OCI-M2 (cell line): ENCODE measurements around the gene TAC3.
A peak's percentile ranks its signal among the peaks of the same experiment; 100 is the strongest.
"Not testable (repeated sequence)": the region's sequence is repeated elsewhere in the genome, so short reads cannot be mapped to it uniquely, and the experiment has no call there.

Source experiments
- DNase-seq: peaks from one replicate; lab custom pipeline; 2025; ENCODE audit not compliant: unreplicated experiment; lab: John Stamatoyannopoulos, UW

TAC3 gene

DNA sequence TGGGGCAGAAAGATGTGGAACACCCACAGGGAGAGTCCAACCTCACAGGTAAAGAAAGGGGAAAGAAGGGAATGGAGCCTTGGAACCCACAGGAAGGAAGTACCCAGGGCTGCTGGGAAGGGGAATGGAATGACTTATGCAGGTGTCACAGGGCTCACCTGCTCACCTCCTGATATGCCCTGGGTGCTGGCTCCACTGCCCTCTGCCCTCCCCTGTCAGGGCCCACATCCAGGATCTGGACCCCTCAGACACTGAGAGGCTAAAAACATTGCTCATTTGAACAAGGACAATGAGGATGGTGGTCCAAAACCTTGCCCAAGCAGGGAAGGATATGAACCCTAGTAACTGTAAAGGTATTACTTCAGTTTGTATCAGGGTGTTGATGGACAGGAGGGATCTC, 29.3 kb downstream of the TAC3 start:
- DNase-seq: no peak

DNA sequence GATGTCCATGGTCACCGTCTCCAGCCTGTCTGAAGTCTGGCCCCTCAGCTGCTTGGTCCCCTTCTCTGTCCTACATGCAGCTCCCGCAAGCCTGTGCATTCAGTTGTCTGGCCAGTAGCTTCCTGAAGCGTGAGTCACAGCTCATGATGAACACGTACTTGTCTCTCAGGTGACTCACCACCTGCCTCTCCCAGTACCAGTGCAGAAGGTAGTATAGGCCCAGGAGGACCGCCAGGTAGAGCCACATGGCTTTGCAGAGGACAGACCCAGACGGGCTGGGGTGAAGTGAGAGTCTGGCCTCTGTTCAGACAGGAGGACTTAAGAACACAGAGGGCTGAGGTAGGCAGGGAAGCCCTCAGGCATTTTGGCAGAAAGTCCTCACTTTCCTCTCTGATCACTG, 30.6 kb downstream of the TAC3 start:
- not testable (repeated sequence) for DNase-seq

- DNase-seq: no peak
Observed at GRCh38 chr12:56983386-56983785, 32.9 kb downstream of the TAC3 start.

- not testable (repeated sequence) for DNase-seq
Observed at GRCh38 chr12:56982578-56983236, 33.6 kb downstream of the TAC3 start.

GRCh38 chr12:56980941-56981530, 35.3 kb downstream of the TAC3 start:
- no peak for DNase-seq

DNA sequence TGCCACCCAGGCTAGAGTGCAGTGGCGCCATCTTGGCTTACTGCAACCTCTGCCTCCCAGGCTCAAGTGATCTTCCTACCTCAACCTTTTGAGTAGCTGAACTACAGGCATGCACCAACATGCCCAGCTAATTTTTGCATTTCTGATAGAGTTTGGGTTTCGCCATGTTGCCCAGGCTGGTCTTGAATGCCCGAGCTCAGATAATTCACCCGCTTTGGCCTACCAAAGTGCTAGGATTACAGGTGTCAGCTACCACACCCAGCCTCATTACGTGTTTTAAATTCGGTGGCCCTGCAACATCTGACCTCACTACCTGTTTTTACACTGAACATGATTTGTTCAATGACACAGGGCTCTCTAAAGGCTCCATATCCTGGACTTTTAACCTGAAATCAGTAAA, 36.1 kb downstream of the TAC3 start:
- no peak for DNase-seq

DNA sequence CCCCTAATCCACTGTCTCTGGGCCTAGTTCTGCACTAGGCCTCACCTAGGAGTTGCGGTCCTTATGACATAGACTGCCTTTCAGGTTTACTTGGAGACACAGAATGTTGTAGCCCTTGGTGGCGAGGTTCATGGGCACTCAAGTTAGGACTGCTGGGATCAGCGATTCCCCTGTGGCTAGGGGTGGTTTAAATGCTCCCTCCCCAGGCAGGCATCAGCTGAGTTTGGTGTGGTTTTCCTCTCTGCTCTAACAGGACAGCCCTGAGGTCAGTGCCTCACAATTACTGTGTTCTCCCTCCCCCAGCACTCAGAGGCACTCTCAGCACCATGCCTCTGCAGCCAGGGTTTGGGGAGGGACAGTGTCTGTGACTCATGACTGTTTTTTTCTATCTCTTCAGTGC, 36.7 kb downstream of the TAC3 start:
- no peak for DNase-seq

DNA sequence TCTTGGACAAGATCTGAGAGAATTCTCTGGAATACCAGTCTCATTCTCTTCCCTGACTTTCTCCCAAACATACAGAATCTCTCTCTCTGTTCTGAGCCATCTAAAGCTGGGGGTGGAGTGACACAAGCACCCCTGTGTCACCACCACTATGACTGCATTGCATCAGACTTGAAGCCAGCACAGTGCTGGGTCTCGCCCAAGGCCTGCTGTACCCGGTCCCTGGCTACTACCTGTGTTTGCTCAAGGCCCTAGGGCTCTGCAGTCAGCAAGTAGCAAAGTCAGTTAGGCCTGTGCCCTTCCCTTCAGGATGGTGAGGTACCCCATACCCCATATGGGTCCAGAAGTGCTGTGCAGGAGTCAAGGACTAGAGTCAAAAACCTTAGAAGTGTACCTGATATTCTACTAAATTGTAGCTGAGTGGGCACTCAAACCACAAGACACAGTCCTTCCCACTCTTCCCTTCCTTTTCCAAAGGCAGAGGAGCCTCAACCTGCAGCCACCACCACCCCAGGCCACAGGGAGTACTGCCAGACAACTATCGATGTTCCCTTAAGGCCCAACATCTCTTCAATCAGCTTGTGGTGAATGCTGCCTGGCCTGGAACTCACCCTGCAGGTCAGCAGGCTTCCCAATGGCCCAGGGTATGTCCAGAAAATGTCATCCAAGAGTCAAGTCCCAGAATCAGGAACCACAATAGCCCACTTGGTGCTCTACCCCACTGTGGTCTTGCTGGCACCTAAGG, 37.8 kb downstream of the TAC3 start:
- no peak for DNase-seq

DNA sequence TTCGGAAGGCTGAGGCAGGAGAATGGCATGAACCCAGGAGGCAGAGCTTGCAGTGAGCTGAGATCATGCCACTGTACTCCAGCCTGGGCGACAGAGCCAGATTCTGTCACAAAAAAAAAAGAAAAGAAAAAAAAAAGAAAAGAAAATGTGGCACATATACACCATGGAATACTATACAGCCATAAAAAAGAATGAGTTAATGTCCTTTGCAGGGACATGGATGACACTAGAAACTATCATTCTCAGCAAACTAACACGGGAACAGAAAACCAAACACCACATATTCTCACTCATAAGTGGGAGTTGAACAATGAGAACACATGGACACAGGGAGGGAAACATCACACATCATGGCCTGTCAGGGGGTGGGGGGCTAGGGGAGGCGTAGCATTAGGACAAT, 39.0 kb downstream of the TAC3 start:
- DNase-seq: not testable (repeated sequence)

- DNase-seq: not testable (repeated sequence)
Observed at GRCh38 chr12:56974224-56974623, 42.1 kb downstream of the TAC3 start.

- peak; percentile 22 for DNase-seq
Observed at GRCh38 chr12:56968910-56969309, 47.4 kb downstream of the TAC3 start.

DNA sequence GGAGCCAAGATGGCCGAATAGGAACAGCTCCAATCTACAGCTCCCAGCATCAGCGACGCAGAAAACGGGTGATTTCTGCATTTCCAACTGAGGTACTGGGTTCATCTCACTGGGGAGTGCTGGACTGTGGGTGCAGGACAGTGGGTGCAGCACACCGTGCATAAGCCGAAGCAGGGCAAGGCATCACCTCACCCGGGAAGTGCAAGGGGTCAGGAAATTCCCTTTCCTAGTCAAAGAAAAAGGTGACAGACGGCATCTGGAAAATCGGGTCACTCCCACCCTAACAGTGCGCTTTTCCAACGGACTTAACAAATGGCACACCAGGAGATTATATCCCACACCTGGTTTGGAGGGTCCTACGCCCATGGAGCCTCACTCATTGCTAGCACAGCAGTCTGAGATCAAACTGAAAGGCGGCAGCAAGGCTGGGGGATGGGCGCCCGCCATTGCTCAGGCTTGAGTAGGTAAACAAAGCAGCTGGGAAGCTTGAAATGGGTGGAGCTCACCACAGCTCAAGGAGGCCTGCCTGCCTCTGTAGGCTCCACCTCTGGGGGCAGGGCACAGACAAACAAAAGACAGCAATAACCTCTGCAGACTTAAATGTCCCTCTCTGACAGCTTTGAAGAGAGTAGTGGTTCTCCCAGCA, 50.2 kb downstream of the TAC3 start:
- not testable (repeated sequence) for DNase-seq

DNA sequence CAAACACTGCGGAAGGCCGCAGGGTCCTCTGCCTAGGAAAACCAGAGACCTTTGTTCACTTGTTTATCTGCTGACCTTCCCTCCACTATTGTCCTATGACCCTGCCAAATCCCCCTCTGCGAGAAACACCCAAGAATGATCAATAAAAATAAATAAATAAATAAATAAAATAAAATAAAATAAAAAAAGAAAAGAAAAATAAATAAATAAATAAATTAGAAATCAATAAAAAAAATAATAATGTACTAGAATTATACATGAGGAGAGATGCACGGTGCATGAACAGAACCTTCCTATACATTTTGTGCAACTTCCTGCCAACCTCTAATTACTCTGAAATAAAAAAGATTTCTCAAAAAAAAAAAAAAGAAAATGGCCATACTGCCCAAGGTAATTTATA, 51.2 kb downstream of the TAC3 start:
- DNase-seq: not testable (repeated sequence)

- DNase-seq: not testable (repeated sequence)
Observed at GRCh38 chr12:56963557-56963956, 52.8 kb downstream of the TAC3 start.

DNA sequence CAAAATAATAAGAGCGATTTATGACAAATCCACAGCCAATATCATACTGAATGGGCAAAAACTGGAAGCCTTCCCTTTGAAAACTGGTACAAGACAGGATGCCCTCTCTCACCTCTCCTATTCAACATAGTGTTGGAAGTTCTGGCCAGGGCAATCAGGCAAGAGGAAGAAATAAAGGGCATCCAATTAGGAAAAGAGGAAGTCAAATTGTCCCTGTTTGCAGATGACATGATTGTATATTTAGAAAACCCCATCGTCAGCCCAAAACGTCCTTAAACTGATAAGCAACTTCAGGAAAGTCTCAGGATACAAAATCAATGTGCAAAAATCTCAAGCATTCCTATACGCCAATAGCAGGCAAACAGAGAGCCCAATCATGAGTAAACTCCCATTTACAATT, 54.1 kb downstream of the TAC3 start:
- DNase-seq: not testable (repeated sequence)
